Measurements from ENCODE around the gene PITRM1. TPM values are rescaled to one million over a fixed set of nuclear protein-coding genes. Genes with fewer than 3 reads are reported as not detected.
A peak's percentile ranks its signal among the peaks of the same experiment; 100 is the strongest.

Gene PITRM1
- total and polyA plus RNA-seq, 2 experiments from 2014 or later = 79.7 to 94.4 TPM

DNA sequence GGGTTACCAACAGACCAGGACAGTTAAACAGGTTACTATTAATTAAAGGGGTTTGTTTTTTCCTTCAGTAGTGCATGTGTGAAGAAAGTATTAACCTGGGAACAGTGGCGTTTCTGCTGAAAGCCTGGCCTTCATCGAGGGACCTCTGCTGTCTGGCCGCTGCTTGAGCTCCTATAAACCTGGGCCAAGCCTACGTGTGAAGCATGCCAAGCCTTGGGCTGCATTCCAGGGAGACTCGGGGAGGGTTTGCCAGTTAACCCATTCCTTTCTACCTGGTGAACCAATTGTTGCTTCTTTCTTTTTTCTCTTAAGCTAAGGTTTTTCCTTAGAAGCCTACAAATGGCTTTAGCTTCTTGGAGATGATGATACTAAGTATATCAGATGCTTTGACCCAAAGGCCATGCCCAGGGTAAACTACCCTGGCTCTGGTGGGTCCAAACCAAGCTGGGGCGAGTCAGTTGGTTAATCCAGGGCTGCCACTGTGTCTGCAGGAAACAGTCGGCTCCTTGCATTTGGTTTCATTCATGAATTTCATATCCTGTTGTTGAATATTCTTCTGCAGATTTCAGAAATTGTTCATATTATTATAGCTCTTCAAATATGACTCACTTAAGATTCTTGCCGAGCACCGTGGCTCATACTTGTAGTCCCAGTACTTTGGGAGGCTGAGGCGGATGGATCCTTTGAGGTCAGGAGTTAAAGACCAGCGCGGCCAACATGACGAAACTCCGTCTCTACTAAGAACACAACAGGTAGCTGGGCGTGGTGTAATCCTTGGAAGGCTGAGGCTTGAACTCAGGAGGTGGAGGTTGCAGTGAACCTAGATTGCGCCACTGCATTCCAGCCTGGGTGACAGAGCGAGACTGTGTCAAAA is 81.4 kb downstream of the PITRM1 start:
- Histone ChIP-seq H3K9ac (peak overlapping the region; percentile 62), H3K79me2 (ENCODE audit: insufficient read depth) (peaks cover 77% of the 10 kb centered on the region), H3F3A (ENCODE audit: insufficient read depth) (peaks cover 36% of the 10 kb centered on the region), H3K36me3 (ENCODE audit: low read depth) (peaks cover 4% of the 10 kb centered on the region; the same call in 1 of the 2 replicates), H4K20me1 (ENCODE audit: insufficient read depth) (no peaks in the 10 kb centered on the region), H3K27ac (peak overlapping the region; percentile 79), H3K4me2 (ENCODE audit: unreplicated experiment) (peak overlapping the region; percentile 79), H3K9me3 (ENCODE audit: low read depth) (no peaks in the 10 kb centered on the region), H3K4me1 (ENCODE audit: insufficient read depth) (peaks cover 35% of the 10 kb centered on the region), H2AFZ (no peak overlapping the region), H3K27me3 (replicated peaks; ENCODE audit: insufficient read depth) (no peaks in the 10 kb centered on the region), H3K9me2 (ENCODE audit: insufficient read depth) (no peaks in the 10 kb centered on the region), H3K4me3 (peak overlapping the region; percentile 46)
- peak; percentile 89 for DNase-seq
- 26 to 28% methylated on average over 17 of the region's 17 CpGs for WGBS, 2 experiments (ENCODE audit: low coverage in 1 of 2, low lambda C conversion rate in 2 of 2, missing lambda C conversion rate in 2 of 2)
- in situ Hi-C loops (cut with MboI) = no loop called here
- TF ChIP-seq EZH2phosphoT487 (IDR thresholded peaks at IDR 0.05; ENCODE audit: insufficient read depth, low read depth) = no peak
- TF ChIP-seq EZH2 (IDR thresholded peaks at IDR 0.05; ENCODE audit: insufficient read depth, poor library complexity, severe bottlenecking) = no peak

DNA sequence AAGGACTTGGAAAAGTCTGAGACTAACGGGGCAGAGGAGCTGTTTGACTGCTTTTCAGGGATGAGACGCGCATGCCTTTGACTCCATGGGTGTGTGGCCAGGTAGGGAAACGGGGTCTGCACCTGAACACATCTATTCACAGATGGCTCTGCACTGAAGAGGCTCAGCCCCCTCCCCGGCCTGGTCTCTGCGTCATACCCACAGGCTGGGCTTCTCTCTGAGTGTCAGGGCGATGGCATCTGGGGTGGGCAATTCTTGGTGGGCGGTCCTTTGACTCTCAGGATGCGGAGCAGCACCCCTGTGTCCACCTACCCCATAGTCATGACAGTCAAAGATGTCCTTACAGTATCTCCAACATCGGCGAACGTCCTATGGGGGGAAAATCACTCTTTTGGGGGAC is 82.2 kb downstream of the PITRM1 start:
- Histone ChIP-seq H3K9me2 (ENCODE audit: insufficient read depth) (no peaks in the 10 kb centered on the region), H3K27me3 (replicated peaks; ENCODE audit: insufficient read depth) (no peaks in the 10 kb centered on the region), H4K20me1 (ENCODE audit: insufficient read depth) (no peaks in the 10 kb centered on the region), H3F3A (ENCODE audit: insufficient read depth) (peaks cover 30% of the 10 kb centered on the region), H3K79me2 (ENCODE audit: insufficient read depth) (peaks cover 82% of the 10 kb centered on the region), H3K4me2 (ENCODE audit: unreplicated experiment) (no peak overlapping the region), H3K9ac (peak overlapping the region; percentile 62; the same call in 1 of the 2 replicates), H2AFZ (no peak overlapping the region), H3K4me3 (no peak overlapping the region), H3K36me3 (ENCODE audit: low read depth) (peaks cover 4% of the 10 kb centered on the region; the same call in 1 of the 2 replicates), H3K4me1 (ENCODE audit: insufficient read depth) (peaks cover 31% of the 10 kb centered on the region), H3K27ac (peak overlapping the region; percentile 79; the same call in 1 of the 2 replicates), H3K9me3 (ENCODE audit: low read depth) (no peaks in the 10 kb centered on the region)
- no peak for TF ChIP-seq EZH2phosphoT487 (IDR thresholded peaks at IDR 0.05; ENCODE audit: insufficient read depth, low read depth)
- no peak for TF ChIP-seq EZH2 (IDR thresholded peaks at IDR 0.05; ENCODE audit: insufficient read depth, poor library complexity, severe bottlenecking)
- in situ Hi-C loops (cut with MboI) = no loop called here
- 91 to 92% methylated on average over 12 of the region's 12 CpGs for WGBS, 2 experiments (ENCODE audit: low coverage in 1 of 2, low lambda C conversion rate in 2 of 2, missing lambda C conversion rate in 2 of 2)
- no peak for DNase-seq

Other genes with a start within 250 kb of the PITRM1 start
- gene PFKP, start 105.2 kb downstream of the PITRM1 start, total RNA-seq (2014; rRNA removed; shearing (Covaris generic)) = 137 and 159 TPM in 2 replicates
- gene PFKP, start 105.2 kb downstream of the PITRM1 start, polyA plus RNA-seq (2016; fragmentation: Nextera tagmentation; extraction: Ambion mirVana) = 133 TPM in 2 replicates